ENCODE data around the gene UBE4B.
"Not testable (repeated sequence)": the region's sequence is repeated elsewhere in the genome, so short reads cannot be mapped to it uniquely, and the experiment has no call there.

UBE4B gene

DNA sequence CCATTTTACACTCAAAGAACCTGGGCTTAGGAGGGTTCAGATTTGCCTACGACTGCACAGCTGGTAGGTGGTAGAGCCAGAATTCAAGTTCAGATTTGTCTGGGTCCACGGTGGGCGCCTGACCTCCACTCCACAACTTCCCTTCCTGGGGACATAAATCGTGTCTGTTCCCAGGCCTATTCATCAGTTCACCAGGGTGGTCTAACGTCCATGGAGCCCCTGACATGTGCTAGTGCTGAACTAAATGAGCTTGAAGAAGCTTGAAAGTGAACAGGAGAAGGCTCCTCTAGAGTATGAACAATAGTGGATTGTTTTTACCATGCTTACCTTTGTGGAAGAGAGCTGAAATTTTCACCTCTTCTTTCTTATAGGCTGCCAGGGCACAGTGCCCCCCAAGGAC lies 145.1 kb downstream of the UBE4B start:
- DNase-seq (ENCODE audit: low read depth), result no peak

- DNase-seq (ENCODE audit: low read depth), result no peak
Observed at GRCh38 chr1:10178597-10179405, 146.0 kb downstream of the UBE4B start.

DNA sequence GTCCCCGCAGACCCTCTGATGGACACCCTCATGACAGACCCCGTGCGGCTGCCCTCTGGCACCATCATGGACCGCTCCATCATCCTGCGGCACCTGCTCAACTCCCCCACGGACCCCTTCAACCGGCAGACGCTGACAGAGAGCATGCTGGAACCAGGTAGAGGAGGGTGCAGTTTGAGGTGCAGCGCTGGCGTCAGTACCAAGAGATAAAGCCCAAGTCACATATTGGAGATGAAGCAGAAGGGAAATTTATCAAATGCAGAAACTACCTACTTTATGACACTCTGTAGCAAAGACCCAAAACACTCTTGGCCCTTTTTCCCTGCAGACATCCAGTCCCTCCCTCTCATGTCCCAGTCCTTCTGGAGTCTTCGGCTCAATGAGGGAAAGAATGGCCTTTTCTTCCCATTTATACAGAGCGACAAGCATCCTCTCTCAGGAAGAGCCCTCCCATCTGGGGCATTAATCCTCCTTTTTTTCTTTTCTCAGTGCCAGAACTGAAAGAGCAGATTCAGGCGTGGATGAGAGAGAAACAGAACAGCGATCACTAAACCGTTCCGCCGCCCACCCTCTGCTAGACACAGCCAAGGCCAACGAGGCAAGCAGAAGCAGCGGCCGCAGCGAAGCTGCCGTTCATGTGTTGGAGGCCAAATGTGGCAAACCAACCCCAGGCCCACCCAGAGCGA lies 146.8 kb downstream of the UBE4B start:
- no peak for DNase-seq (ENCODE audit: low read depth)

- no peak for DNase-seq (ENCODE audit: low read depth)
Observed at GRCh38 chr1:10181154-10181553, 148.4 kb downstream of the UBE4B start.

- no peak for DNase-seq (ENCODE audit: low read depth)
Observed at GRCh38 chr1:10185759-10186158, 153.0 kb downstream of the UBE4B start.

GRCh38 chr1:10186331-10187025 lies 153.7 kb downstream of the UBE4B start:
- no peak for DNase-seq (ENCODE audit: low read depth)

DNA sequence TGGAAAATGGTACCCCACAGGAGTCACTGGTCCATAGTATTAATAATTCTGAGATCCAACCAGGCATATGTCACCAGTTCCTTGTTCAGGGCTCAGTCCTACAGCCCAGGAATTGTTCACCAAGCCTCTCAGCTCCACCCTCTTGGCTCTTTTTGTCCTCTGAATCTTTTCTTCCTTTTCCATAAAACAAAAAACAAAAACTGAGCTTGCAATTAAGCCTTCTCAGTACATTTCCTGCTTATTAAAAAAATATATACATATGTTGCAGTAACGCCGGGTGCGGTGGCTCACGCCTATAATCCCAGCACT lies 154.2 kb downstream of the UBE4B start:
- DNase-seq (ENCODE audit: low read depth), result no peak

- DNase-seq (ENCODE audit: low read depth), result no peak
Observed at GRCh38 chr1:10188133-10188650, 155.4 kb downstream of the UBE4B start.

- DNase-seq (ENCODE audit: low read depth), result no peak
Observed at GRCh38 chr1:10189659-10190058, 156.9 kb downstream of the UBE4B start.

DNA sequence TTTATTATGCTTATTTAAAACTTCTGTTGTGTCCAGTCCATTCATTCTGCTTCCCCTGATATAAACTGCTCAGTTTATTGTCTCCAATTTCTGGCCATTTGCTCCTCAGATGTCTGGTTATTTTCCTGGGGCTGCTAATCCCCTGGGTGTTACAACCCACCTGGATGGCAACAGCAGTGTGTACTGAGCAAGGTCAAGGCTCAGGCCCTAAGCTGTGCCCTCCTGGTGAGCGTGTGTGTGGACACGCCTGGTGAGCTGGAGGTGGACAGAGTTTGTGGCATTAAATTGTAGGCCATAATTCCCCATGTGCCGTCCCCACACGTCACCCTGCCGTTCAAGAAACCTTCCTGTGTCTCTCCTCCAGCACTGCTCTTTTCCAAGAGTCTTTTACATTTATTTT lies 159.5 kb downstream of the UBE4B start:
- DNase-seq (ENCODE audit: low read depth), result no peak

DNA sequence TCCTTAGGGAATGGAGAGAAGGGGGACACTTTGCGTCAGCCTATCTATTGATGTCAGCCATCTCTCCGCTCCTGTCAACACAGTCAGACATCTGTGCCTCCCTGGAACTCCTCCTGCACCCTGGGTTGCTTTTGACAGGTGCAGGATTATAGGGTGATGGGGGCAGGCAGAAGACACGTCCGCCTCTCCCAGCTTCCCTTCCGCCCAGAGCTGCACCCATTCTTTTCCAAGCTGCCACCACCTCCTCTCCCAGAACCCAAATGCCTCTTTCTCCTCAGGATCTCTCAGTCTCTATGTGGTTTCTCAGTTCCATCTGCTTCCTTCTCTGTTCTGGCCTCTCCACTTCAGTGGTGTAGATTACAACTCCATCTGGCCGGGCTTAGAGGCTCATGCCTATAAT lies 160.5 kb downstream of the UBE4B start:
- no peak for DNase-seq (ENCODE audit: low read depth)

DNA sequence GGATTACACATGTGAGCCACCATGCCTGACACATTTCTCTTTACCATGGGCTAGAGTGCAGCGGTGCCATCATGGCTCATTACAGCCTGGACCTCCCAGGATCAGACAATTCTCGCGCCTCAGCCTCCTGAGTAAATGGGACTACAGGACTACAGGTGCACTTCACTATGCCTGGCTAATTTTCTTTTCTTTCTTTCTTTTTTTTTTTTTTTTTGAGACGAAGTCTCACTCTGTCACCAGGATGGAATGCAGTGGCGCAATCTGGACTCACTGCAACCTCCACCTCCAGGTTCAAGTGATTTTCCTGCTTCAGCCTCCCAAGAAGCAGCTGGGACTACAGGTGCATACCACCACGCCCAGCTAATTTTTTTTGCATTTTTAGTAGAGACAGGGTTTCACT lies 162.8 kb downstream of the UBE4B start:
- no peak for DNase-seq (ENCODE audit: low read depth)

- no peak for DNase-seq (ENCODE audit: low read depth)
Observed at GRCh38 chr1:10196976-10197375, 164.2 kb downstream of the UBE4B start.

- DNase-seq (ENCODE audit: low read depth), result no peak
Observed at GRCh38 chr1:10200620-10201019, 167.9 kb downstream of the UBE4B start.

- no peak for DNase-seq (ENCODE audit: low read depth)
Observed at GRCh38 chr1:10204003-10204642, 171.4 kb downstream of the UBE4B start.

DNA sequence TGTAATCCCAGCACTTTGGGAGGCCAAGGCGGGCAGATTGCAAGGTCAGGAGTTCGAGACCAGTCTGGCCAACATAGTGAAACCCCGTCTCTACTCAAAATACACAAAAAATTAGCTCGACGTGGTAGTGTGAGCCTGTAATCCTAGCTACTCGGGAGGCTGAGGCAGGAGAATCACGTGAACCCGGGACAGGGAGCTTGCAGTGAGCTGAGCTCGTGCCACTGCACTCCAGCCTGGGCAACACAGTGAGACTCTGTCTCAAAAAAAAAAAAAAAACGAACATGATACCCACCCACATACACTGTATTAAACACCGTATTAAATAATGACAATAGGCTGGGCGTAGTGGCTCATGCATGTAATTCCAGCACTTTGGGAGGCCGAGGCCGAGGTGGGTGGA lies 172.4 kb downstream of the UBE4B start:
- DNase-seq (ENCODE audit: low read depth), result not testable (repeated sequence)

DNA sequence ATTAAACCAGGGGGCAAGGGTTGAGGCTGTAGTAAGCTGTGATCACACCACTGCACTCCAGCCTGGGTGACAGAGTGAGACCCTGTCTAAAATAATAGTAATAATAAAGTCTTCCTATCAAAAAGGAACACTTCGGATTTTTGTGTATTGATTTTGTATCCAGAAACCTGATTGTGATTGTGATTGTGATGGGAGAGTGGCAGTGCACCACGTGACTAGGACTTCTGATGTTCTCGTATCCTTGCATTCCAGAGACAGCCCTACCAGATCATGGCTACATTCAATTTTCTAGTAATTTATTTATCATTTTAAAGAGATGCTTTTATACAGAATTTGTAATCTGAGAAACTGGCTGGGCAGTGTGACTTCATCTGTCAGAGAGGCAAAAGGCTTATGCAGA lies 175.1 kb downstream of the UBE4B start:
- no peak for DNase-seq (ENCODE audit: low read depth)

- DNase-seq (ENCODE audit: low read depth), result no peak
Observed at GRCh38 chr1:10208537-10208936, 175.8 kb downstream of the UBE4B start.

DNA sequence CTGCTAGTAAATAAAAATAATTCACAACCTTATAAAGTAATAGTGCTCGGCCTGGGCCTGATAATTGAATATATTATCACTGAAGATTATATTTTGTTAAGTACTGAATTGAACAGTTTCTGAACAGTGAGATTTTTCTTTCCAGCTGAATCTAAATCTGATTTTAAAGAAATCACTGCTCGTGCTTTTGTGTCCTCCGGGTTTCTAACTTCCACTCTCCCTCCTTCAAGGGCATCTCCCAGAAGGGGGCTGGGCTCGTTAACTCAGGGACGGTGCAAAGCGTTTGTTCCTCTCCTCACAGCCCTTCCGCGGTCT lies 176.8 kb downstream of the UBE4B start:
- DNase-seq (ENCODE audit: low read depth), result no peak

- peak; percentile 96 for DNase-seq (ENCODE audit: low read depth)
Observed at GRCh38 chr1:10209905-10210810, 177.4 kb downstream of the UBE4B start, which contains the start of gene KIF1B. Gene KIF1B (plus strand): TSS chr1:10210570. CDS start chr1:10232329, 21,759 bp downstream.

Data from activated T-cell treated with anti-CD3 and anti-CD28 coated beads for 24 hours (primary cell).